OCI-LY7 (cell line): Measurements from ENCODE around the gene STH. TPM values are rescaled to one million over a fixed set of nuclear protein-coding genes. Genes with fewer than 3 reads are reported as not detected.

Experiments used
- BruUV-seq: library from RNA; stranded (reverse); fragments of 400-500 nt; replicated peaks from 2 replicates; lab custom pipeline; 2021; lab: Mats Ljungman, UMichigan
- CTCF ChIA-PET: fragments of 300-600 bp; sonication (Branson Sonifier 250); formaldehyde crosslinking; loops from one replicate; lab custom pipeline; 2022; ENCODE audit warnings: antibody characterized with exemption; ENCODE audit not compliant: unreplicated experiment; lab: Charles Lee
- POLR2A ChIA-PET: fragments of 300-600 bp; sonication (Branson Sonifier 250); formaldehyde crosslinking; loops from one replicate; lab custom pipeline; 2022; ENCODE audit warnings: antibody characterized with exemption; lab: Charles Lee
- DNase-seq: peaks from one replicate; pipeline ENCODE4 v3.0.0-alpha.2; 2015; ENCODE audit warnings: low spot score
- H2AFZ ChIP-seq: fragments of 200-600 bp; sonication (generic), shearing (Covaris generic); 2 replicates; pipeline ENCODE4 v1.6.1; 2014; ENCODE audit warnings: mild to moderate bottlenecking, antibody characterized with exemption, low read length, moderate library complexity
- H3K27ac ChIP-seq: fragments of 200-600 bp; sonication (generic); 2 replicates; pipeline ENCODE4 v1.5.1; 2014; ENCODE audit warnings: mixed run types, low read depth, mild to moderate bottlenecking, moderate library complexity, low read length, inconsistent platforms; ENCODE audit not compliant: poor library complexity, severe bottlenecking
- H3K36me3 ChIP-seq: fragments of 200-600 bp; sonication (generic); 2 replicates; pipeline ENCODE4 v1.6.1; 2014; ENCODE audit warnings: mild to moderate bottlenecking, antibody characterized with exemption, low read length, moderate library complexity, mixed read lengths; ENCODE audit not compliant: insufficient read depth
- H3K4me1 ChIP-seq: fragments of 200-600 bp; sonication (generic); 2 replicates; pipeline ENCODE4 v1.5.1; 2014; ENCODE audit warnings: mild to moderate bottlenecking, low read length; ENCODE audit not compliant: insufficient read depth, poor library complexity, severe bottlenecking
- H3K4me2 ChIP-seq: fragments of 200-600 bp; sonication (generic); 2 replicates; pipeline ENCODE4 v1.6.1; 2014; ENCODE audit warnings: mild to moderate bottlenecking, low read length
- H3K4me3 ChIP-seq: fragments of 200-600 bp; sonication (generic); 2 replicates; pipeline ENCODE4 v1.5.1; 2014; ENCODE audit warnings: mild to moderate bottlenecking, low read depth, low read length; ENCODE audit not compliant: poor library complexity, severe bottlenecking
- H3K79me2 ChIP-seq: fragments of 200-600 bp; sonication (generic); 2 replicates; pipeline ENCODE4 v1.6.1; 2016; ENCODE audit warnings: low read depth, mild to moderate bottlenecking, low read length, moderate library complexity, mixed read lengths; ENCODE audit not compliant: insufficient read depth
- H3K9me2 ChIP-seq: fragments of 200-600 bp; sonication (generic); 2 replicates; pipeline ENCODE4 v1.6.1; 2016; ENCODE audit warnings: mild to moderate bottlenecking, low read length, mixed read lengths; ENCODE audit not compliant: insufficient read depth
- H3K9me3 ChIP-seq: fragments of 200-600 bp; sonication (generic); 2 replicates; pipeline ENCODE4 v1.6.1; 2014; ENCODE audit warnings: mild to moderate bottlenecking, mixed run types, low read length, mixed read lengths
- H4K20me1 ChIP-seq: fragments of 200-600 bp; sonication (generic); 2 replicates; pipeline ENCODE4 v1.6.1; 2014; ENCODE audit warnings: mild to moderate bottlenecking, antibody characterized with exemption, low read length, moderate library complexity, mixed read lengths; ENCODE audit not compliant: insufficient read depth
- CTCF ChIP-seq: fragments of 200-600 bp; sonication (generic); conservative IDR thresholded peaks from 2 replicates; pipeline ENCODE4 v1.5.1; 2014; ENCODE audit warnings: mild to moderate bottlenecking, antibody characterized with exemption, low read length, moderate library complexity, mixed read lengths
- EZH2phosphoT487 ChIP-seq: fragments of 200-600 bp; sonication (generic); IDR thresholded peaks from 2 replicates; pipeline ENCODE4 v1.6.1; 2018; ENCODE audit warnings: low read depth, borderline replicate concordance, mild to moderate bottlenecking, mixed run types, antibody characterized with exemption, low read length, moderate library complexity, mixed read lengths
- intact Hi-C: fragments of 100-400 bp; cut with micrococcal nuclease; formaldehyde crosslinking; loops from one replicate; pipeline ENCODE4 v1.10.0; 2022; ENCODE audit not compliant: unreplicated experiment
- total RNA-seq, 2 experiments: library from RNA; depleted of rRNA in 1 of 2; stranded (reverse); fragments of >200 nt in 1 of 2; shearing (Covaris generic) in 1 of 2; gene quantifications; 2 replicates each; pipeline ENCODE4 v1.2.3, GENCODE V29; 2014 to 2022

The STH gene
- total RNA-seq, 2 experiments from 2014 or later, result not detected

GRCh38 chr17:45966606-45967280 lies 32.3 kb upstream of the STH start:
- no peak overlapping the region for H3K27ac ChIP-seq
- TF ChIP-seq CTCF (no peak), EZH2phosphoT487 (no peak)
- no TSS peak for BruUV-seq
- no peaks in the 10 kb centered on the region for H3K9me2 ChIP-seq
- ChIA-PET CTCF (no interaction called here), POLR2A (no interaction called here)
- no peaks in the 10 kb centered on the region for H3K4me1 ChIP-seq
- no peak overlapping the region for H3K4me2 ChIP-seq
- no peak overlapping the region for H3K4me3 ChIP-seq
- no peaks in the 10 kb centered on the region for H3K9me3 ChIP-seq
- H2AFZ ChIP-seq, result no peak overlapping the region
- no peaks in the 10 kb centered on the region for H3K36me3 ChIP-seq
- no peaks in the 10 kb centered on the region for H3K79me2 ChIP-seq
- no peak for DNase-seq
- H4K20me1 ChIP-seq, result no peaks in the 10 kb centered on the region
- intact Hi-C loops, result no loop called here

- Histone ChIP-seq H3K9me2 (no peaks in the 10 kb centered on the region), H3K27ac (no peak overlapping the region), H3K4me2 (no peak overlapping the region), H3K4me3 (no peak overlapping the region), H2AFZ (no peak overlapping the region), H3K9me3 (no peaks in the 10 kb centered on the region), H3K36me3 (no peaks in the 10 kb centered on the region), H4K20me1 (no peaks in the 10 kb centered on the region), H3K4me1 (no peaks in the 10 kb centered on the region), H3K79me2 (no peaks in the 10 kb centered on the region)
- ChIA-PET CTCF (no interaction called here), POLR2A (no interaction called here)
- intact Hi-C loops, result no loop called here
- DNase-seq, result no peak
- no peak for TF ChIP-seq CTCF
- TF ChIP-seq EZH2phosphoT487, result no peak
- BruUV-seq, result no TSS peak
Measured at GRCh38 chr17:45967378-45967777, 31.7 kb upstream of the STH start.

- POLR2A ChIA-PET, result no interaction called here
- H3K36me3 ChIP-seq, result no peaks in the 10 kb centered on the region
- H3K79me2 ChIP-seq, result no peaks in the 10 kb centered on the region
- CTCF ChIA-PET, result no interaction called here
- H3K9me2 ChIP-seq, result no peaks in the 10 kb centered on the region
- intact Hi-C loops, result no loop called here
- BruUV-seq, result no TSS peak
- no peaks in the 10 kb centered on the region for H4K20me1 ChIP-seq
- no peak overlapping the region for H3K4me2 ChIP-seq
- H3K27ac ChIP-seq, result no peak overlapping the region
- H3K4me3 ChIP-seq, result no peak overlapping the region
- no peaks in the 10 kb centered on the region for H3K9me3 ChIP-seq
- H3K4me1 ChIP-seq, result no peaks in the 10 kb centered on the region
- no peak for DNase-seq
- H2AFZ ChIP-seq, result no peak overlapping the region
- no peak for TF ChIP-seq CTCF
Measured at GRCh38 chr17:45968732-45969131, 30.3 kb upstream of the STH start.
